Suppressor macrophage treated with lipopolysaccharide for 1 hour (primary cell): Measurements from ENCODE around the gene ACRBP.
A peak's percentile ranks its signal among the peaks of the same experiment; 100 is the strongest.
"Not testable (repeated sequence)": the region's sequence is repeated elsewhere in the genome, so short reads cannot be mapped to it uniquely, and the experiment has no call there.

Experiments used
- DNase-seq, 3 donors: peaks; one replicate each; pipeline ENCODE4 v3.0.0-alpha.2; 2020 to 2022

ACRBP gene

DNA sequence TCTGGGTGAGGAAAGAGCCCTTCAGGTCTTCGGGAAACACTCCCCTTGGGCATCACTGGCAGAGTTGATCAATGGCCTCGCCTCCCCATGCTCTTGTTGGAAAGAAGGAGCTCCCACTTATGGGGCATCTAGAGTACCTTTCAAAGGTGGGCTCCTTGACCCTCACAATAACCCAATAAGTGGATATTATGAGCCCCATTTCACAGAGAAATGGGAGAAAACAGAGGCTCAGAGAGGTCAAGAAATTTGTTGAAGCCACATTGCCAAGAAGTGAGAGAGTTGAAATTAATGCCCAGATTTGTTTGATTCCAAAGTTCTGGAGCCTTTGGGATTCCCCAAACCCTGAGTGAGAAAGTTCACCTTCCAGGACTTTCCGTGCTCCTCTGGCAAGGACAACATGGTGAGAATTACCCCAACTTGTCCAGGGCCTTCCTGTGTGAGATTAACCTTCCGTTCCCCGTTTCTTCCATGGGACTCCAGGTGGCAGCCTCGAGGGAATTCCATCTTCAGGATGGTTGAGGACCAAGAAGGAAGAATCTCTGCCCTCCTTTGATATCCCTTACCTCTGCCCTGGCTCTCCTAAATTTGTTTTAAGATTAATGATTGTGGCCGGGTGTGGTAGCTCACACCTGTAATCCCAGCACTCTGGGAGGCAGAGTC, 32.6 kb downstream of the ACRBP start:
- no peak for DNase-seq

DNA sequence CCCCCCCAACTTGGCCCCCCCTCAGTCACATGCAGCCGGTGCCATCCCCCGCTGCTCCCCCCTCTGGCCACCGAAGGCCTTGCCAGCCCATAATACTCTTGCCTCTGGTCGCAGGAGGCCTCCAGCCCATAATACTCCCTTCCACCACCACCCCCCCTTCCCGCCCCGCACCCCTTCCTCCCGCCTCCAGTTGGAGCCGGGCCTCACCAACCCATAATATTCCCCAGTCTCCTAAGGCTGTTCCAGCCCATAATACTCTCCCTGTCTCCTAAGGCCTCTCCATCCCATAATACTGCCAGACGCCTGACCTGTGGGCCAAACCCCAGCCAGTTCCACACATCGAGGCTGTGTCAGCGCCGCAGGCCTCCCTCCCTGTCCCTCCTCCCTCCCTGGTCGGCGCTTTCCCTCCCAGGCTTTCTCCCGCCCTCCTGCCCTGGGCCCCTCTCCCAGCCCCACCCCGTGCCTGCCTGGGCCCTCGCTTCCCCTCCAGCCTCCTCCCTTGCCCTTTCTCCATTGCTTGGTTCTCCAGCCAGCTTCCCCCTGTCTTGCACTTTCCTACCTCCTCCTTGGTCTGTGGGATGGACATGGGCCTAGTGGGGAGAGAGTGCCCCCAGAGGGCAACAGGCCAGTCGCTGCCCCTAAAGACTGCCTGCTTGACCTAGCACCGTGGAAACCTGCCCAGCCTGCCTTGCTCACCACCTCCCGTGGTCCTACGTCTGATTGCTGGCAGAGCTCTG, 33.3 kb downstream of the ACRBP start:
- peak; percentile 73 to 85 (median 76) for DNase-seq

DNA sequence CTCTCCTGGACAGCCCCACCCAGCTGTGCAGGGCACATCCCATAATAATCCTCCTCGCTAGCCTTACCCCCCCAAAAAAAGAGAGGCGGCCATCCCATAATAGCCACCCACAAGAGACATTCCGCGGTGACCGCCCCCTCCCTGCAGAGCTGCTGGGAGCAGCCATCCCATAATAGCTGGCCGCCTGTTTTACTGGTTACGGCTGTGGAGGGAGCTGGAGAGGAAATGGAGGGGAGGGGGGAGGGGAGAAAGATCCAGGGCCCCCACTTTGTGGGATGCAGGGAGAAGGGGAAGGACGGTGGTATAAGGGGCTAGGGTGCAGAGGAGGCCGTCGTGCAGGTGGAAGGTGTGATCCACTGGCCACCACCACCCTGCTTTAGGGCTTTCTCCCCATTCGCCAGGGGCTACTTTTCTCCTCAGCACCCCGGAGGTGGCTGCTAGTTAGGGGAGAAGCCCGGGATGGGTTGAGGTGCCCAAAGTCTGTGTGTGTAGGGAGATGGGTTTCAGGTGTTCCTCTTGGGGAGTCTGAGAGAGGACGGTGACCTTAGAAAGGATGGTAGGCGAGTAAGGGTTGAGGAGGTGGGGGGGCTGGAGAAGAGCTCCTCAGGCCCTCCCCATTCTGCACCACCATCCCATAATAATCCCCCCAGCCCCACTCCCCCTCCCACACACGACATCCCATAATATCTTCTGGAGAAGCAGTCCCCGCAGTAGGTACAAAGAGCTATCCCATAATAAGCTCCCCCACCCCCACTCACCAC, 34.0 kb downstream of the ACRBP start:
- no peak for DNase-seq

DNA sequence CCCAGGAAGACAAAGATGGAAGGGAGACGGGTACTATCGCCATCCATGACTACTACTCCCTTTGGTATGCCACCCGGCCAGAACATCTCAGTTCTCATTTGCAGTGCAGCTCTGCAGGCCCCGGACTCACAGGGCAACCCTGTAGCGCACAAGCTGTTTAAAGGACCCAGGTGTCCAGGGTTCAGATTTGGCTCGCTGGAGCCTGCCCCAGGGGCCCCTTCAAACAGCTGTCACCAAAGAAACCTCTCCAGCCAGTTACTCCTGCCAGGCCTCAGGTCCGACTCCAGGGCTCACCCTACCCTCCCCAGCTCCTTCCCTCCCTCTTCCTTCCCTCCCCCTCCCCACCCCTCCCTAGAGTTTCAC, 34.6 kb downstream of the ACRBP start:
- DNase-seq, result no peak

DNA sequence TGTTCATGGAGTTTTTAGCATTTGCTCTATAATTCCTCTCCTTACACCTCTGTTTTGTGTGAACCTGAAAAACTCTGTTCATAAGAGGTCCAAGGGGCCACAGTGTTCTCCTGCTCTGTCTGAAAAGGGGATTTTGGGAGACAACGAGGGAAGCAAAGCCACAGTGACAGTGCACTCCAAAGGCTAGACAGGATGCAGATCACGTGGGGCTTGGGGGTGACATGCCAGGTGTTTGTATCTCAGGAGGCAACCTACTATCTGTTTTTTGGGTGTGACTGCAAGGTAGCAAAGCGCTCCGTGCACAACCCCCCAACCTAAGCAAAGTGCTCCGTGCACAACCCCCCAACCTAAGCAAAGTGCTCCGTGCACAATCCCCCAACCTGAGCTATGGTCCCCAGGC, 35.0 kb downstream of the ACRBP start:
- DNase-seq, result no peak

DNA sequence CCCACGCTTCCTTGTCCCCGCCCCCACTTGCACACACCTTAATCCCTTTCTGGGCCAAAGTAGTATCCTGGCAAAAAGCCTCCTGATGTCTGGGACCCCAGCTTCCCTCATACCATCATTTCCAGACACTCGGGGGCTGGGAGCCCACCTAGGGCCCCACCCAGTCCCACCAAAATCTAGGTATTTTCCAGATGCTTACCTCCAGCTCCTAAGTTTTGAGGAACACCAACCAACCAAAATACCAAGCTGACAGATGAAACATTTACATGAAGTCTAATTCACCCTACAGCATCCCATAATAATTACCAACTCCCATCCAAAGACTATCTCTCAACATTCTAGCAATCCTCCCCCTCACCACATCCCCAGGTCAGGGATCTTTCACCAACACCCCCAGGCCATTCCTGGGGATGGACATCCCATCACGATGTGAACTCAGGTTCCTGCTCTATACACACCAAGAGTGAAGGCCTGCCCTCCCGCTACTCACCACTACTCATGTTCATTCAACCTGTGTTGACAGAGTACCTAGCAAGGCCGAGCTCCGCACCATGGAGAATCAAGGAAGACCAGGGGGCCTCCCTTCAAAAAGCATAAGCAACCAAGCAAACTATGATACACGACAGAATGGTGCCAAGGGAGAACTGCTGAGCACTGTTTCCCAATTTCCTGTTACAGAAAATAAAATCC, 38.5 kb downstream of the ACRBP start:
- DNase-seq, result peak in 1 of 3 donors; percentile 23

DNA sequence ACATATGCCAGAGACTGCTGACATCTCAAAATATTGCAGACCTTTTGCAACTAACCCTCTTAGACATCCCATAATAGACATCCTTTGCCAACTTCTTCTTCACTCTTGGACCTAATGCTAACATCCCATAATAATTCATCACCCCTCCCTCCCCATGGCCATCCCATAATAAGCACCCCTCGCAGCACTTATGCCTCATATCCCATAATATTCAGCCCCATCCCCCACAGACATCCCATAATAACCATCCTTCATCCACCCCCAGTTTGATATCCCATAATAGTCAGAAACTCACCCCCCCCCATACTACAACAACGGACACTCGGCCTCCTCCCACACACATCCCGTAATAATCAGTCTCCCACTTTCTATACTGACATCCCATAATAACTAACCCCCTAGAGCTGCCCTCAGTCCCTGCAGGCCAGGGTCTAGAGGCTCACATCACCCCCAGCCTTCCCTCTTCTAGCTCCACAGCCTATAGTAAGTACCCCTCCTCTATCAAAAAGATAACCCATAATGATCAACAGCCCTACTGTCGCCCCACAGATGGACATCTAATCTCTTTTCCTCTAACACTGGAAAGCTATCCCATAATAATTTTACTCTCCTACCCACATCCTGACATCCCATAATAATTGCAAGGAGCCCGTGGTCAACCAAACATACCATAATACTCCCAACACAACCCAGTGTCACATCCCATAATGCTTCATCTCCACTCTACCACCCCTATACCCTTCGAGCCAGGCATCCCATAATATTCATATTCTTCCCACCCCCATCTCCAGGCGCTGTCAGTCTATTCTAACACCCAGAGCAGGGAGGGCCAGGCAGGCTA, 39.3 kb downstream of the ACRBP start:
- DNase-seq, result peak; percentile 32 to 40 (median 40)

DNA sequence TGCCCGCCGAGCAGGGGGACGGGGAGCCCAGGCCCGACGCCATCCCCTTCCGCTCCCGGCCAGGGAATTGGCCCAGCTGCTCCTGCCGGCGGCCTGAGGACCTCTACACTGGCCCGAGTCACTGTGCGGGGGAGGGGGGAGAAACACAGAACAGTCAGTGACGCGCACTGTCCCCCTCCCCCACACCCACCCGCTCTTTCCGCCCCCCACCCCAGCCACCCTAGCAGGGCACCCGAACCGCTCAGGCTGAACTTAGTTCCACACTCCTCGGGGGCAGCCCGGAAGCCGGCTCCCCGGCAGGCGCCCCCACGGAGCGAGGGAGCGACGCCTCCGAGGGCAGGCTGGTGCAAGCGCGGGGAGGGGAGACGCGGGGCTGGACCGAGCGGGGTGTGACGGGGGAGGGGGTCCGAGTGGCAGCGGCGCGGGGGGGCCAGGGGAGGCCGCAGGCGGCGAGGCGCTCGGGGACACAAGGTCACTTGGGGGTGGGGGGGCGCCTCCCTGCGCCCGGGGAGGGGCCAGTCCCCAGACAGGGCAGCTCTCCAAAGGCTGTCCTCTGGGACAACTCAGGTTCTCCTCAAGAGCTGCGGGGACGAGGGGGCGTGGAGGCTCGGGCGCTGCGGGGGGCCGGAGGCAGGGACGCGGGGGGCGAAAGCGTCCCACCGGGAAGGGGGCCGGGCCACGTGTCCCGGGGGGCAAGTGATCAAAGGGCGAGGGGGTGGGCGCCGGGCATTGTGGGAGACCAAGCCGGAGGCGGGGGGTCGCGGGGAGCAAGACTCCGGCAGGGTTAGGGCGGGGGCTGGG, 40.7 kb downstream of the ACRBP start:
- peak; percentile 78 to 92 (median 85) for DNase-seq

DNA sequence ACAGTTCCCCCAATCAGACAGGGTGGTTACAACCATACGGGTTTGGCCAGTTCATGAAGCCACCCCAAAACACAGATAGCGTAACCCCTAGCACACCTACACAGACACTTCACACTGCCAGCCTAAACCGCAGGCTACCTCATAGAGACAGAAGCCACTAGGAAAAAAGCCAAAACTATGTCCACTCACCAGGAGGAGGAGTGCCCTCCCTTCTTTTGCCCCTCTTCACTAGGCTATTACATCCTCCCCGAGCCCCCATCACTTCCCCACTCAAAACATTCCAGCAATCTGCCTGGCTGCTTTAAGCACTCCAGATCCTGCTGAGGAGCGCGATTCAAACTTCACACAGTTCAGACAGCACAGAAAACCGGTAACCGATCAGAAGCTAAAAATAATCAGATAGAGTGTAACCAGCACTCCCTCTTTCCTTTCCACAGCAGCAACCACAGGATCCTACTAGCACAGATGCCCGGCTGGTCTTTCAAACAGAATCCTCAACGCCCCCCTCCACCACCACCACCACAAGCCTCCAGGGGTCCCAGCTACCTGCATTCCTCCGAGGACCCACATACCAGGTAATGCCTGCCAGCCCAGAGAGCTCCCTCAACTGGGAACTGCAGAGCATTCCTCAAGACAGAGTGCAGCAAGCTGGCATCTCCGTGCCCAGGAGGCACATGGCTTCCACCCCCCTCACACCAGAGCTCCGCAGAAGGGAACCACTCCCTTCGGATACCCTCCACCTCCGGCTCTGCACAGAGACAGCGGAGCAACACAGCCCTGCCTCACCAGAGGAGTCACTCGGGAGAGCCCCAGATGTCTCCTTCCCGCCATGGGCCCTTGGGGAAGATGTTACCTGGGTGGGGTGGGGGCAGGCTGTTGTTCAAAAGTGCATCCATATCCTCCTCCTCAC, 41.6 kb downstream of the ACRBP start:
- peak in 1 of 3 donors; percentile 12 for DNase-seq

DNA sequence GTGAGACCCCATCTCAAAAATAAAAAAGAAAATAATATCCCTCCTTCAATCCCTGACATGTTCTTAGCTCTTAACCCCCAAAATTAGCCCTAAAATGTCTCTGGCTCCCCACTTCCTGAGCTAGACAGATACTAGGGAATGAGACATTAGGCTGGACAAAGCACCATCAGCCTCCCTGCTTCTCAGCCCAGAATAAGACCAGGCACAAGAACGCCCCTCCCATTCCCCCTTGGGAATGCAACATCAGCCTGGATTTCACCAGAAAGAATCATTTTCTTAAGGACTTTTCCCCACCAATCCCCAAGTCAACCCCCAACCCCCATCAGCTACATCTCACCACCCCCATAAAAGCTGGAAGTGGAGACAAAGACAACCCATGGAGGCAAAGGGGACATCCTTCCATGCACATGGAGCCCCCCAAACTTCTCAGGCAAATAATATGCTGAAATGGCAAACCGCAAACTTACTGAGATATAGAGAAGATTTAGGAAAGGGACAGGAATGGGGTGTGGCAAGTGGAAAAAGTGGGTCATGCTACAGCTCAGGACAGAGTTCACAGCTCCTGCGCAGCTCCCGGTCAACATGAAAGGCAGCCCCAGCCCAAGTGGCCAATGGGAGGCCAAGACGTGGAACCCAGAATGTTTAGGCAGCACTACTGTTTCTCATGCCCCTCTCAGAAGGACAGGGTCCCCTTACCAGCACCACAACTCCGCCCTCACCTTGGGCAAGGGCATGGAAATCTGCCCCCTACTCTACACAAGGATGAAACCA, 42.8 kb downstream of the ACRBP start:
- DNase-seq, result no peak

DNA sequence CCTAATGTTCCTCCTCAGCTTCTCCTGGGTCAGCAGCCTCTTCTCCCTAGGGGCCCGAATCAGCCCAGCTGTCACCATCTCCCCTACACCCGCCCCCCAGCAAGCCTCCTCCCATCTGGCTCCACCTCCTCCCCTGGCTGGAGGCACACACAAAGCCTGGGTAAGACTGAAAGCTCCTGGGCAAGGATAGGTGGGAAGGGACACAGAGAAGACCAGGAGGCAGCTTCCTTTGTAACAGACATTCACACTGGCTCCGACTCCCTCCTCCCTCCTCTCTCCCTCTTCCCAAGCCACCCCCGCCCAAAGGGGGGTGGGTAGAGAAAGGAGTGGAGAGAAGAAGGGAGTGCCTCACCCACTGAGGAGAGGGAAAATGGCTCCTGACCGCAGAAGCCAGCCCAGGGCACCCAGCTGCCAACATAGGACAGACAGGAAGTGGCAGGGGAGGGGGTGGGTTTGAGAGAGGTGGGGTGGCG, 44.1 kb downstream of the ACRBP start:
- peak in 1 of 3 donors; percentile 26 for DNase-seq

DNA sequence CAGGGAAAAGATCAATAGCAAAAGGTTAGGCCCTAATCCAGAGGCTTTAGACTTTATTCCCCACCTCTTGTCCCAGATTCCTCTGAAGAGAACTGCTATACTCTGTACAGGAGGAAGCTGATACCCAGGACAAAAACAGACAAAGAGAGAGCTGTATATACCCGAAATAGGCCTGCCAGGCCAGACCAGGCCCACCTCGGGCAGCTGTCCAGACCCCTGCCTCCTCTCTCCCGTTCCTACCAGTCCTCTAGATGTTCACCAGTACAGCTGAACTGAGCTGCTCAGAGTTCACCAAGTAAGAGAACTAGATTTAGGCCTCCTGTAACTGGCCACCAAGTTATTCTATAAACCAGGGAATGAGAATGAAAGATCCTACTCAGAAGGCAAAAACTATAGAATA, 44.7 kb downstream of the ACRBP start:
- DNase-seq, result no peak

DNA sequence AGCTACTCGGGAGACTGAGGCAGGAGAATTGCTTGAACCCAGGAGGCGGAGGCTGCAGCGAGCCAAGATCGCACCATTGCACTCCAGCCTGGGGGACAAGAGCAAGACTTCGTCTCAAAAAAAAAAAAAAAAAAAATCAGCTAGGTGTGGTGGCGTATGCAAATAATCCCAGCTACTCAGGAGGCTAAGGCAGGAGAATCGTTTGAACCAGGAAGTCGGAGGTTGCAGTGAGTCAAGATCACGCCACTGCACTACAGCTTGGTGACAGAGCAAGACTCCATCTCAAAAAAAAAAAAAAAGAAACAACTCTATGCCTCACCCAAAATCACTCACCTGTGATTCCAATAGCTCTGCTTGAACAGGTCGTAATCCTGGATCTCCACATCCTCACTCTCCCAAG, 51.6 kb downstream of the ACRBP start:
- not testable (repeated sequence) for DNase-seq

DNA sequence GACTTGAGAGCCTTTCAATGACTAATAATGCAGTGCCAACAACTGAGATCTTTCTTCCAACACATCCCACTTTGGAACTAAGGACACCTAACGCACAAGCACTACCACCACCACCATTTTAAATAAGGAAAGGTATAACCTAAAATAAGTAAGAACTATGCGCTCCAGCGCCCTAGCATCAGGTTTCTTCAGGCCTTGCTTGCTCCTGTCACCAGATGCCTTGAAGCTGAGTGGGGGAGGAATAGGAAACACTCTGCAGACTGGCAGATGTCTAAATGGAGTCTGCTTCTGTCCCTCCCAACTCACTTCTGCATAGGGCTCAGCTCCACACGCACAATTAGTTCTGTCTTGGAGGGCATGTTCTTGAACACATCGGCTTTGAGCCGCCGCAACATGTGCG, 55.1 kb downstream of the ACRBP start:
- DNase-seq, result no peak
